Fibroblast of lung (primary cell): ENCODE results near the gene PDXK.

Experiments
- EZH2 ChIP-seq: IDR thresholded peaks from 2 replicates; pipeline ENCODE4 v1.5.1; 2012; ENCODE audit warnings: low read length, control low read depth, mild to moderate bottlenecking; ENCODE audit errors: missing control alignments
- TF ChIP-seq, protein P1 (sequence below), 2 donors: IDR thresholded peaks in 1 of 2; conservative IDR thresholded peaks in 1 of 2; 1 replicate in 1 of 2; 2 replicates in 1 of 2; pipeline ENCODE4 v1.5.1; 2011 to 2012; ENCODE audit warnings: low read length in 2 of 2, control low read depth in 1 of 2, inconsistent platforms in 1 of 2, low read depth in 1 of 2, mild to moderate bottlenecking in 1 of 2

DNA sequence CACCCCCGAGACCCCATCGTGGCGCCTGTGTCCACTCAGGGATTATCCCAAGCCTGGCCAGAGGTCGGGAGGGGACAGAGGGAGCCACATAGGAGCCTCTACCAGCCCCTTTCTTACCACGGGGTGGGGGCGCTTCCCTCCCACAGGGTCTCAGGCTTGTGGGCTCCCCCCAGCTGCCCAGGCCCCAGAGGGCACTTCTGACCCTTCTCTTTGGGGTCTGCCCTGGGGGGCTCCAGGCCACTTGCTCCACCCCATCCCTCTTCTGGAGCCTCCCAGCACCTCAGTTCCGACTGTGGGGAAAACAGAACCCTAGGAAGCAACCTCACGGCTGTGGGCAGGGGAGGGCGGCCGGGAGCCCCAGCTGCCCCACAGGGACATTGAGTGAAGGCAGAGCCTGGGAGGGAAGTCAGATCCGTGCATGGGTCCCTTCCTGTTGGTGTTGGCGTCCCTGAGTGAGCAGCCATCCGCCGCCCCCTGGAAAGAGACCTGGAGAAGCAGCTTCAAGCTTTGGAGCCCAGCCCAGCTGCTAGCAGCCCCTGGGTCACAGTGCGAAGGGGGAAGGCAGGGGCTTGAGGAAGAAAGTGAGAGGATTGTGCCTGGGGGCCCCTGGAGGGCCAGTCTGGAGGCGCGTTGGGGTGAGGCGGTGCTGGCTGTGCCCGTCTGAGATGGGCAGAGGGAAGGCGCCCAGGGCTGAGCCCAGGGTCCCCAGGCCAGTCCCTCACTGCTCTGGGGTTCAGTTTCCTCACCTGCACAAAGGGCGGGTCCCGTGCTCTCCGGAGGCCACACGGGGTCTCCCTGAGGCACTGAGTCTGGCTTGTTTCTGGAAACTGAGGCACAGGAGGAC, 92.6 kb downstream of the PDXK start:
- TF ChIP-seq, protein P1, sequence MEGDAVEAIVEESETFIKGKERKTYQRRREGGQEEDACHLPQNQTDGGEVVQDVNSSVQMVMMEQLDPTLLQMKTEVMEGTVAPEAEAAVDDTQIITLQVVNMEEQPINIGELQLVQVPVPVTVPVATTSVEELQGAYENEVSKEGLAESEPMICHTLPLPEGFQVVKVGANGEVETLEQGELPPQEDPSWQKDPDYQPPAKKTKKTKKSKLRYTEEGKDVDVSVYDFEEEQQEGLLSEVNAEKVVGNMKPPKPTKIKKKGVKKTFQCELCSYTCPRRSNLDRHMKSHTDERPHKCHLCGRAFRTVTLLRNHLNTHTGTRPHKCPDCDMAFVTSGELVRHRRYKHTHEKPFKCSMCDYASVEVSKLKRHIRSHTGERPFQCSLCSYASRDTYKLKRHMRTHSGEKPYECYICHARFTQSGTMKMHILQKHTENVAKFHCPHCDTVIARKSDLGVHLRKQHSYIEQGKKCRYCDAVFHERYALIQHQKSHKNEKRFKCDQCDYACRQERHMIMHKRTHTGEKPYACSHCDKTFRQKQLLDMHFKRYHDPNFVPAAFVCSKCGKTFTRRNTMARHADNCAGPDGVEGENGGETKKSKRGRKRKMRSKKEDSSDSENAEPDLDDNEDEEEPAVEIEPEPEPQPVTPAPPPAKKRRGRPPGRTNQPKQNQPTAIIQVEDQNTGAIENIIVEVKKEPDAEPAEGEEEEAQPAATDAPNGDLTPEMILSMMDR (conservative IDR thresholded peaks at IDR 0.05 in 1 of 2, IDR thresholded peaks at IDR 0.05 in 1 of 2; ENCODE audit: low read depth in 1 of 2, low read length in 2 of 2) = no peak
- no peak for TF ChIP-seq EZH2
